Memory B cell (primary cell): ENCODE data around the gene PRKAR1A.

Experiments
- ATAC-seq: fragments of 150-1000 bp; cut with Tn5 transposase; 2 replicates; pipeline ENCODE4 v1.10.0; 2021; ENCODE audit warnings: low read depth, mild to moderate bottlenecking, moderate library complexity
- DNase-seq, 2 donors: peaks; one replicate each; pipeline ENCODE4 v3.0.0; 2022; ENCODE audit warnings: low spot score in 2 of 2
- H3K27ac Mint-ChIP-seq: one replicate; pipeline ENCODE4 v1.8.0; 2022; ENCODE audit warnings: mild to moderate bottlenecking, moderate library complexity, mixed read lengths
- H3K27me3 Mint-ChIP-seq: one replicate; pipeline ENCODE4 v1.8.0; 2022; ENCODE audit warnings: mixed read lengths
- H3K36me3 Mint-ChIP-seq: one replicate; pipeline ENCODE4 v1.8.0; 2022; ENCODE audit warnings: mild to moderate bottlenecking, mixed read lengths
- H3K4me1 Mint-ChIP-seq: one replicate; pipeline ENCODE4 v1.8.0; 2022; ENCODE audit warnings: mixed read lengths
- H3K4me3 Mint-ChIP-seq: one replicate; pipeline ENCODE4 v1.8.0; 2022; ENCODE audit warnings: mild to moderate bottlenecking, moderate library complexity, mixed read lengths
- H3K9me3 Mint-ChIP-seq: one replicate; pipeline ENCODE4 v1.8.0; 2022; ENCODE audit warnings: mixed read lengths

PRKAR1A gene

DNA sequence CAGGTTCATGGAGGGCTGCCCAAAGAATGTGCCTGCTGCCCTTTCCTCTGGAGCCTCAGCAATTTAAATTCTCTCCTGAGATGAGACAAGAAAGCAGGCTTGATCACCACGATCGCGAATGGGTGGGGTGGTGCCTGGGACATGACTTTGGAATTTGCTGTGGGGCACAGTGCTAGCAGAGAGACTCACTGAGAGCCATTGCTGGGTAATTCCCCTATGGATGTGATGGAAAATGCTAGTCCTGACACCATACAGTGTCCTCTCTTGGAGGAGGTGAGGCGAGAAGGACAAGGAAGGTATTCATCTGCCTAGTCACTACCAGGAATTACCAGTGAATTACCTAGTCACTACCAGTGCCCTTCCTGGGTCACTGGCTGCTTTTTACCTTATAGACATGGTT lies 73.4 kb downstream of the PRKAR1A start:
- no peak for ATAC-seq
- H3K9me3 Mint-ChIP-seq, result peaks cover 1% of the 10 kb centered on the region
- peaks cover 8% of the 10 kb centered on the region for H3K27me3 Mint-ChIP-seq
- H3K4me3 Mint-ChIP-seq, result no peak overlapping the region
- no peak overlapping the region for H3K27ac Mint-ChIP-seq
- H3K36me3 Mint-ChIP-seq, result no peaks in the 10 kb centered on the region
- no peaks in the 10 kb centered on the region for H3K4me1 Mint-ChIP-seq
- DNase-seq, result no peak

DNA sequence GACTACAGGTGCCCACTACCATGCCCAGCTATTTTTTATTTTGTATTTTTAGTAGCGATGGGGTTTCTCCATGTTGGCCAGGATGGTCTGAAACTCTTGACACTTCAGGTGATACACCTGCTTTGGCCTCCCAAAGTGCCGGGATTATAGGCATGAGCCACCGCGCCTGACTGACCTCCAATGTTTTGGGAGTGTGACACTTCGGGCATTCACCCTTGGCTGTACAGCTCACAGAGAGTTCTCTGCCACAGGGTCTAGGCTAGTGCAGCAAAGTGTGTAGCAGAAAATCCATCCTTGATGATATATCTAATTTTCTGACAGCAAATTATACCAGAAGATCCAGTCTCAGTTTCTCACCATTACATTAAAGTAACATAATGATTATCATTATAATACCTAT lies 74.8 kb downstream of the PRKAR1A start:
- Mint-ChIP-seq H3K4me1 (no peaks in the 10 kb centered on the region), H3K27me3 (peaks cover 8% of the 10 kb centered on the region), H3K4me3 (no peak overlapping the region), H3K27ac (no peak overlapping the region), H3K36me3 (no peaks in the 10 kb centered on the region), H3K9me3 (peaks cover 1% of the 10 kb centered on the region)
- DNase-seq (no peak), ATAC-seq (no peak)

DNA sequence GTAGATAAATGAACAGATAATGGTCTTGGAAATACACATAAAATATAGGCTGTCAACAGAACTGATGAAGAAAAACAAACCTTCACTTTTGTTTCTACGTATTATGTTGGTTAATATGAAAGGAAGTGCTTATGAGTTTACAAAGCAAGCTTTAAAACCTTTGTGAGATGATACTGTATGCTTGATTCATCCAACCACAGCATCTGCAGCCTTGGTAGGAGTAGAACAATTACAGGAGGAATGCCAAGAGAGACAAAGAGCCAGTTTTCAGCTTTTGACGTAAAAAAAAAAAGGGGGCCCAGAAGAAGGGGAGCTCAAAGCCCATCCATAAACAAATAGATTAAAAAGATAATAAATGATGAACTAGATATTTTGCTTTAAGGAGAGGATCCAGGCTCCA lies 75.6 kb downstream of the PRKAR1A start:
- no peak for DNase-seq
- no peak overlapping the region for H3K27ac Mint-ChIP-seq
- no peak overlapping the region for H3K4me3 Mint-ChIP-seq
- no peak for ATAC-seq
- H3K36me3 Mint-ChIP-seq, result no peaks in the 10 kb centered on the region
- H3K9me3 Mint-ChIP-seq, result peaks cover 1% of the 10 kb centered on the region
- H3K4me1 Mint-ChIP-seq, result no peaks in the 10 kb centered on the region
- H3K27me3 Mint-ChIP-seq, result peaks cover 5% of the 10 kb centered on the region

DNA sequence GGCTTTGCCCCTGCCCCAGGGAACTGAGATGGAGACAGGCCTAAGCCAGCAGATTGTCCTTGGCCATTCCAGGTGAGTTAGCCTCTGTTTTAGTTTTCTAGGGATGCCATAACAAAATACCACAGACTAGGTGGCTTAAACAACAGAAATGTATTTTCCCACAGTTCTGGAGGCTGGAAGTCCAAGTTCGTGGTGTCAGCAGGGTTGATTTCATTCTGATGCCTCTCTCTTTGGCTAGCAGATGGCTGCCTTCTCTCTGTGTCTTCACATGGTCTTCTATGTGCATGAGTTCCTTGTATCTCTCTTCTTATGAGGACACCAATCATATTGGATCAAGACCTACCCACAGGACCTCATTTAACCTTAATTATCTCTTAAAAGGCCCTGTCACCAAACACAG lies 76.1 kb downstream of the PRKAR1A start:
- no peaks in the 10 kb centered on the region for H3K36me3 Mint-ChIP-seq
- no peaks in the 10 kb centered on the region for H3K4me1 Mint-ChIP-seq
- no peak for ATAC-seq
- peaks cover 1% of the 10 kb centered on the region for H3K9me3 Mint-ChIP-seq
- no peak overlapping the region for H3K27ac Mint-ChIP-seq
- no peak overlapping the region for H3K4me3 Mint-ChIP-seq
- peaks cover 5% of the 10 kb centered on the region for H3K27me3 Mint-ChIP-seq
- no peak for DNase-seq

DNA sequence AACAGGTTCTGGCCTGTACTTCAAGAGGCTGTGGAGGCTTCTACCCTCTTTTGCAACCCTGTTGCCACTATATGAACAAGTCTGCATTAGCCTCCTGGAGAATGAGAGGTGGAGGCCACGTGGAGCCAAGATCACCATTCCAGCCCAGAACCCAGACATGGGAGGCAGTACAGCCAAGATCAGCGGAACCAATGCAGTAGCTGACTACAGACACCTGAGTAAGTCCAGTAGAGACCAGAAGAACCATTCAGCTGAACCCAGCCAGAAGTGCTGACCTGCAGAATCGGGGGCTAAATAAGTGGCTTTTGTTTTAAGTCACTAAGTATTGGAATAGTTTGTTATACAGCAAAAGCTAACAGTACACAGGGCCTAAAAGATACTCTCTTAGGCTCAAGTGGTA lies 76.9 kb downstream of the PRKAR1A start:
- Mint-ChIP-seq H3K4me3 (no peak overlapping the region), H3K27ac (no peak overlapping the region), H3K36me3 (no peaks in the 10 kb centered on the region), H3K9me3 (peaks cover 1% of the 10 kb centered on the region), H3K4me1 (no peaks in the 10 kb centered on the region), H3K27me3 (peaks cover 8% of the 10 kb centered on the region)
- DNase-seq (no peak), ATAC-seq (no peak)

DNA sequence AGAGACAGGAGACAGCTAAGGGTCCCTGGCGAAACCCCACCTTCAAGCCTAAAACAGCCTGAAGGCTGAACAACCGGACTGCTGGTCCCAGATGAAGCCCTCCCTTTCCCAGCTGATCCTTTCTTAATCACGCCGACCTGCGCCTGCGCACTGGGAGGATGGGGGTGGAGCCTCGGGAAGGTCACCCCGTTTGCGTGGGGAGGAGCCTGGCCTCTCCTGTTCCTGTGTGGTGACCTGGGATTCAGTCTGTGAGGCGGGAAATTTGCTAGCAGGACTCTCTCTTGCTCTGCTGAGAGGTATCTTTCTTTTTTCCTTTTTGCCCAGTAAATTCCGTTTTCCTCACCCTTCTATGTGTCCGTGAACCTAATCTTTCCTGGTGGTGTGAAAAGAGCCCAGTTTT lies 79.4 kb downstream of the PRKAR1A start:
- ATAC-seq, result no peak
- no peak overlapping the region for H3K4me3 Mint-ChIP-seq

DNA sequence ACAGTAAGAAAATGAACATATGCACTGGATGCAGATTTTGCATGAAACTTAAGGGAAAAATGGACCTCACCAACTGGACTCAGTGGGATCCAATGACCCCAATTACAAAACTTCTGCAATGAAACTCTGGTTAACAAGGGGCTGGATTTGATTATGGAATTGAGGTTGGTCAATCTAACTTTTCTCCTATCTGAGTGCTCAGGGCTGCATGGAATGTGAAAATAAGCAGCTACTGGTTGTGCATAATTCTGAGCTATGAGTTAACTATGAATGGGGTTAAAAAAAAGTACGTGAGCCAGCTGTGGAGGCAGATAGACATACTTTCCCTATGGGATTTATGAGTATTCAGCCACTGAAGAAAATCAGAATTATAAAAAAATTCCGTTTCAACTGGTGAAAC lies 79.8 kb downstream of the PRKAR1A start:
- Mint-ChIP-seq H3K9me3 (peaks cover 1% of the 10 kb centered on the region), H3K4me3 (no peak overlapping the region), H3K4me1 (no peaks in the 10 kb centered on the region), H3K36me3 (no peaks in the 10 kb centered on the region), H3K27me3 (peaks cover 14% of the 10 kb centered on the region), H3K27ac (no peak overlapping the region)
- DNase-seq, result no peak
- no peak for ATAC-seq

More for the DNA sequence above, 79.4 kb downstream of the PRKAR1A start:
- Mint-ChIP-seq H3K4me1 (no peaks in the 10 kb centered on the region), H3K27me3 (peaks cover 14% of the 10 kb centered on the region), H3K9me3 (peaks cover 1% of the 10 kb centered on the region), H3K36me3 (no peaks in the 10 kb centered on the region), H3K27ac (no peak overlapping the region)
- DNase-seq, result no peak

DNA sequence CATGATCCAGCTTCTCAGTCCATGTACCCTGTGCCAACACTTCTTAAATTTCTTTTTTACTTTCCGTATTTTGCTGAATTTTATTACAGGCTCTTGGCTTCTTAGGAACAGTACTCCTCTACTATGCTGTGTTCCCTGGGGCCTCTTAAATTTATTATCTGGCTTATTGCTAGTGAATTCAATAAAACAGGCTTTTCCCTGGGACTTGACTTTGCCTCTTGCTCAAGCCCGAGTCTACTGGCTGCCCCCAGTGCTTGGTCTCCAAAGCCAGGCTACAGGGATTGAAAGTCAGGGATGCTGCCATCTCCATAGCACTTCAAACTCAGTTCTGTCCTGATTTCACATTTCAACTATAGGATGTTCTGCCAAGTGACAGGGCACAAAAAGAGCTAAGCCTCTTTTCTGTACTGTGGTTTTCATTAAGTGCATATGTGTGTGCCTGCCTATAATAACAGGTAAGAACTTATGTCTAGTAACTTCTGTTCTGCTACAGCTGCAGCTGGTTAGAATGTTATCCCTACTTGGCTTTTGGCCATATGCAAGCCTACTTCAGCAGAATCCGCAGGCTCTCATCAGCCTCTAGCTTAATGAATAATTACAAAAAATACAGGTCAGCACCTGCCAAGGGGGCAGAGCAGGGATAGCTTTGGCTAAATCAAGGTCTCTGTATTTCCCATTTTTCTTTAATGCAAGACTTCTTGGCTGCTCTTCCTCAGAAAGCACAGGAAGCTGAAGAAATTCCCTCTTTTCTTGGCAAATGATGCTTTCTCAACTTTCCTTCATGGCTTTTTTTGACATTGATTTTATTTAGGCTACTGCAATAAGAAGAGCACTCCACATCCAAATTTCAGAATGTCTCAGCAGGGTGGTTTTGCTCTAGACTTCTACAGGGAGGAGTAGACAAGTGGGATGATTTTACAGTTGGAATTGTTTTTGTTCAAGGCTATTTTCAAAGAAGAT lies 80.7 kb downstream of the PRKAR1A start:
- Mint-ChIP-seq H3K9me3 (peaks cover 1% of the 10 kb centered on the region), H3K4me1 (no peaks in the 10 kb centered on the region), H3K4me3 (no peak overlapping the region), H3K27me3 (peaks cover 18% of the 10 kb centered on the region), H3K36me3 (no peaks in the 10 kb centered on the region), H3K27ac (no peak overlapping the region)
- ATAC-seq (no peak), DNase-seq (no peak)

DNA sequence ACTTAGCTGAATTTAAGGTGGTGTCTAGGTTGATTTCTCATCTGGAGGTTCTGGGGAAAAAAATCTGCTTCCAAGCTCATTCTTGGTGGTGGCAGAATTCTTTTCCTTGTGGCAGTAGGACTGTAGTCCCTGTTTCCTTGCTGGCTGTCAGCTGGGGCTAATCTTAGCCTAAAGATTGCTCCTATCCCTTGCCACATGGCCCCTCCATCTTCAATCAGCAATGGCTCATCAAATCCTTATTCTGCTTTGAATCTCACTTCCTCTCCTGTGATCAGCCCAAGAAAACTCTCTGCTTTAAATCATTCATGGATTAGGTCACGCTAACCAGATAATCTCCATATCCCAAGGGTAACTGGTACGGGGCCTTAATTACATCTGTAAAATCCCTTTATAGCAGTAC lies 82.3 kb downstream of the PRKAR1A start:
- Mint-ChIP-seq H3K4me1 (peaks cover 1% of the 10 kb centered on the region), H3K9me3 (no peaks in the 10 kb centered on the region), H3K4me3 (no peak overlapping the region), H3K27ac (no peak overlapping the region), H3K36me3 (no peaks in the 10 kb centered on the region), H3K27me3 (peaks cover 25% of the 10 kb centered on the region)
- DNase-seq (no peak), ATAC-seq (no peak)

DNA sequence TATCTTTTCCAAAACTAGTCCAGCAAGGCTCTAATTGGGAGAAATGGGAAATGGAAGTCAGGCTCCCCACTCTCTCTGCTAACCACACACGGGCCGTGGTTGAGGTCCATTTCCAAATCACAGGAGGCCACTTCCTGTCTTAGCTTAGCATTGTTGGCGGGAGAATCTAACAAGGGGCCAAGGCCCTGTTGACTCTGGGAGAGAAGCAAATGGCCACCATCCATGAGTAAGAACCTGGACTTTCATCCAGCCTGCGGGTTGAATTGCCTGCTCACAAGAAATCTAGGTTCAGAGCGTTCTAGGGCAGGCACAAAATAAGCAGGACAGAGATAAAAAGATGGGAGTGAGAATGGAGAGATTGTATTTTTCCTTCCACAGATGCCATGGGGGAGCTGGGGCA lies 83.3 kb downstream of the PRKAR1A start:
- Mint-ChIP-seq H3K27me3 (peaks cover 29% of the 10 kb centered on the region), H3K27ac (no peak overlapping the region), H3K36me3 (no peaks in the 10 kb centered on the region), H3K4me1 (peaks cover 4% of the 10 kb centered on the region), H3K4me3 (no peak overlapping the region), H3K9me3 (no peaks in the 10 kb centered on the region)
- ATAC-seq (no peak), DNase-seq (no peak)

DNA sequence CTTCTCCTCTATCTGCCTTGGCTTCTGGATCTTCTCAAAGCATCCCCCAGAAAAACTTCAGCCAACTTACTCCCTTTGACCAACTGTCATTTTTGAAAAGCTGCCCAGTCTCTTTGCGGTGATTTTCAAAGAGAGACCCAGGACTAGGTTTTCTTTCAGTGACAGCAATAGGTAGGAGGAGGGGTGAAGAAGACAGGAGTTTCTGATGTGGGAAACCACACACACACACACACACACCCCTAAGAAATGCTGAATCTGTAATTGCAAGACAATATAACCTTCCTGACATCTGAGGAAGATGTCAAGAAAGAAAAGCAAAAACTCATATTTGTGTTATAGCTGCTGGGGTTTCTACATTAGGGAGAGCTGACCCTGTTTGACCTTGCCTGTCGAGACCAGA lies 83.8 kb downstream of the PRKAR1A start:
- ATAC-seq (no peak), DNase-seq (no peak)
- no peaks in the 10 kb centered on the region for H3K9me3 Mint-ChIP-seq
- peaks cover 4% of the 10 kb centered on the region for H3K4me1 Mint-ChIP-seq
- no peak overlapping the region for H3K4me3 Mint-ChIP-seq
- H3K27ac Mint-ChIP-seq, result no peak overlapping the region
- H3K27me3 Mint-ChIP-seq, result peaks cover 27% of the 10 kb centered on the region
- no peaks in the 10 kb centered on the region for H3K36me3 Mint-ChIP-seq

DNA sequence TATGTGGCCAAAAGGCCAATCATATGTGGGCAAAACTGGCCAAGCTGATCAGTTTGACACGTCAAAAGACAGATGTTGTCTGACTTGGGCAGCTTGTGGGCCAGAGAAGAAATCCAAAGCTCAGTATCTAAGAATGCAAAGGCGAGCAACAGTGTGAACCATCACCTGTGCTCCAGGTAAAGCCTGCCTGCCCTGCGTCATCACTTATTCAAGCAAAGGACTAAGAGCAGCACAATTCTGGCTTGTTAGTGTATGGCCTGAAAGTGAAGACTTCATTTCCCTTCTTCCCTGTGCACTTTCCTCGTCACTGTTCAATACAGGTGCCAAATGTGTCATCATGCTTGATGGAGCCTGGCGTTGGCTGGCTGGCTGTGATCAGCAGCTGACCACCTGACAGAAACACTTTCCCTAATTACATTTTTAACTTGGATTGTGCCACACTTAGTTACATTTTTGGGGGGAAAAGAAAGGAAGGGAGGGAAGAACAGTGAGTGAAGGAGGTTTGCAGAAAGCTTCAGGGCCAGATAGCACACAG lies 84.2 kb downstream of the PRKAR1A start:
- no peak overlapping the region for H3K4me3 Mint-ChIP-seq
- H3K36me3 Mint-ChIP-seq, result no peaks in the 10 kb centered on the region
- peaks cover 27% of the 10 kb centered on the region for H3K27me3 Mint-ChIP-seq
- DNase-seq, result no peak
- no peak overlapping the region for H3K27ac Mint-ChIP-seq
- H3K9me3 Mint-ChIP-seq, result no peaks in the 10 kb centered on the region
- ATAC-seq, result no peak
- peaks cover 4% of the 10 kb centered on the region for H3K4me1 Mint-ChIP-seq

DNA sequence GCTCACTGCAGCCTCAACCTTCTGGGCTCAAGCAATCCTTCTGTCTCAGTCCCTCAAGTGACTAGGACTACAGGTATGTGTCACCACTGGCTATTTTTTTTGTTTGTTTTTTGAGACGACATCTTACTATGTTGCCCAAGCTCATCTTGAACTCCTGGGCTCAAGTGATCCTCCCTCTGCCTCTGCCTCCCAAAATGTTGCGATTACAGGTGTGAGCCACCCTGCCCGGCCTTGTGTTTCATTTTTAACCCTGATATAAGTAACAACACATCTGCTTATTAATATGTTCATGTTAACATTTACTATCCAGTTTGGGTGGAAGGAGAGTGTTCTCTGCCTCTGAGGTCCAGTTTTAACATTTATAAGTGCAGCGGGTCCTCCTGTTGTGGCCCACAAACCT lies 85.8 kb downstream of the PRKAR1A start:
- no peak overlapping the region for H3K4me3 Mint-ChIP-seq
- H3K27ac Mint-ChIP-seq, result no peak overlapping the region
- no peaks in the 10 kb centered on the region for H3K36me3 Mint-ChIP-seq
- no peak for DNase-seq
- peaks cover 4% of the 10 kb centered on the region for H3K4me1 Mint-ChIP-seq
- peaks cover 29% of the 10 kb centered on the region for H3K27me3 Mint-ChIP-seq
- H3K9me3 Mint-ChIP-seq, result no peaks in the 10 kb centered on the region
- no peak for ATAC-seq

DNA sequence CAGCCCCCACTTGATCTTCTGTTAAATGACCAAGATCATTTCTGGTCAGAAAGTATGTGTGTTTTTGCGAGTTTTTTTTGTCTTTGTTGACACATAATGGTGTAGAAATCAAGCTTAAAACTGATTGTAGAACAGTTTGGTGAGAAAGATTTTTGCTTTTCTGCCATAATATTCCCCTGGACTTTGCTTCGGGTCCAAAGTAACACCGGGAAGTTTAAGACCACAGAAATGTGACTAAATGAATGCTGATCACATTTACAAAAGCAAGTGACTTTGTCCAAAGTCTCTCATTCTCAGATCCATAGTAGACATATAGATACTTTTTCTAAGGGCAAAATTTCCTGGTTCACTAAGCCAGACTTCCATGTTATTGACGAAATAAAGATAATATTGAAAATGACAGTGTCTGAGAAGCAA lies 86.3 kb downstream of the PRKAR1A start:
- no peaks in the 10 kb centered on the region for H3K36me3 Mint-ChIP-seq
- no peak overlapping the region for H3K4me3 Mint-ChIP-seq
- no peak for ATAC-seq
- no peak for DNase-seq
- H3K4me1 Mint-ChIP-seq, result peaks cover 4% of the 10 kb centered on the region
- no peaks in the 10 kb centered on the region for H3K9me3 Mint-ChIP-seq
- no peak overlapping the region for H3K27ac Mint-ChIP-seq
- peaks cover 29% of the 10 kb centered on the region for H3K27me3 Mint-ChIP-seq

DNA sequence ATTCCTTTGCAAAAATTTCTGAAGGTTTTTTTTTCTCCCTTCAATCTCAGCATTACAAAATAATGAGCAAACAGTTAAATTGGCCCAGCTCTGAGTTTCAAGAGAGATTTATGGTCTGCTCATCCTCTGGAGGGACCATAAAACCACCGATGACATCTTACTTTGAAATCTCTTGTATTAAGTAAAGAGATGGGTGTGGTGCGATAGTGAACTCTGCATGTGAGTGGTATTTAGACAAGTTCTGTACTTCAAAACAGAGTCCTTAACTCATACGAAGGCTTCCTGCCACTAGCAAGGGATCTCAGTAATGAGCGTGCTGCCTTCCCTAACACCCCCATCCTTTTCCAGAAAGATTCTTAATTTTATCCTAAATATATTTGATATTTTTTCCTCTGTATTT lies 86.9 kb downstream of the PRKAR1A start:
- ATAC-seq (no peak), DNase-seq (no peak)
- Mint-ChIP-seq H3K27ac (no peak overlapping the region), H3K4me1 (peaks cover 4% of the 10 kb centered on the region), H3K4me3 (no peak overlapping the region), H3K27me3 (peaks cover 30% of the 10 kb centered on the region), H3K36me3 (no peaks in the 10 kb centered on the region), H3K9me3 (no peaks in the 10 kb centered on the region)
